ENCODE measurements around the gene ACAP1. TPM values are rescaled to one million over a fixed set of nuclear protein-coding genes. Genes with fewer than 3 reads are reported as not detected.
A peak's percentile ranks its signal among the peaks of the same experiment; 100 is the strongest.

ACAP1 gene
- total RNA-seq, 1 experiment from 2014 or later, result 8.8 TPM

GRCh38 chr17:7380855-7381683, 44.7 kb downstream of the ACAP1 start, which contains the start of gene TNK1:
TNK1 (plus strand) TSS chr17:7381089; CDS start chr17:7382927, 1,838 bp downstream.
- Histone ChIP-seq H3K27me3 (ENCODE audit: insufficient read depth, low read length) (no peaks in the 10 kb centered on the region), H3K9me2 (ENCODE audit: insufficient read depth) (no peaks in the 10 kb centered on the region), H3K4me1 (ENCODE audit: control insufficient read depth in 1 of 2, insufficient read depth in 2 of 2, low read length in 2 of 2) (peaks cover 8 to 26% of the 10 kb centered on the region in 2 experiments; a peak in 3 of 4 replicates), H3K36me3 (ENCODE audit: control insufficient read depth in 1 of 2, insufficient read depth in 2 of 2, low read length in 2 of 2) (peaks cover 0 to 9% of the 10 kb centered on the region in 2 experiments; a peak in 1 of 4 replicates), H3K9me3 (ENCODE audit: control insufficient read depth in 1 of 2, insufficient read depth in 1 of 2, low read depth in 1 of 2, low read length in 2 of 2) (0 out of 4 replicates have a peak, but pooled peaks cover 0 to 7% of the 10 kb centered on the region in 2 experiments), H3K4me3 (replicated peaks in 1 of 2; ENCODE audit: low read depth in 1 of 2, low read length in 2 of 2) (peak within 1 kb of the TSS; percentile 84 to 96), H4K20me1 (ENCODE audit: insufficient read depth) (no peaks in the 10 kb centered on the region), H3K27ac (ENCODE audit: low read depth, low read length) (peak within 1 kb of the TSS; percentile 53), H3K4me2 (ENCODE audit: low read length) (peak within 1 kb of the TSS; percentile 87), H3K9ac (ENCODE audit: low read length) (peak within 1 kb of the TSS; percentile 89), H2AFZ (ENCODE audit: low read depth, low read length, poor library complexity, severe bottlenecking) (peak within 1 kb of the TSS; percentile 95), H3K79me2 (ENCODE audit: insufficient read depth, low read length) (peaks cover 8% of the 10 kb centered on the region; the same call in 1 of the 2 replicates)
- BruUV-seq (replicated peaks), result no TSS peak
- RAD21 ChIA-PET (ENCODE audit: low non-redundant PET in 1 of 2, low total read pairs in 2 of 2, uncharacterized antibody in 2 of 2, unreplicated experiment in 2 of 2), result no interaction called here
- POLR2A ChIA-PET, result interaction anchor here (0.8 to 2.1 kb wide), 7 partner anchors 13 to 306 kb away, joined by 3 to 6 read pairs (median 3); partner anchors contain the start of genes PLSCR3, TMEM256 and TP53
- DNase-seq (ENCODE audit: low read depth, low spot score), result no peak
- CTCF ChIA-PET, result interaction anchor here (1.0 to 1.9 kb wide), 6 partner anchors 13 to 179 kb away, joined by 3 to 5 read pairs (median 4); partner anchors contain the start of genes PLSCR3 and TMEM256
- intact Hi-C loops (cut with micrococcal nuclease), result no loop called here
- peak; percentile 83 for ATAC-seq
- peak; percentile 77 for TF ChIP-seq ZFX (IDR thresholded peaks at IDR 0.05)
- TF ChIP-seq TCF7L2 (IDR thresholded peaks at IDR 0.05; ENCODE audit: borderline replicate concordance, extremely low read depth, insufficient read depth, insufficient read length), result no peak
- no peak for TF ChIP-seq EZH2 (IDR thresholded peaks at IDR 0.05)
- TF ChIP-seq YY1 (IDR thresholded peaks at IDR 0.05; ENCODE audit: extremely low read depth, insufficient replicate concordance, low read depth, low read length), result no peak
- TF ChIP-seq ZNF274 (IDR thresholded peaks at IDR 0.05; ENCODE audit: low read depth, low read length), result no peak
- TF ChIP-seq FOSL1 (IDR thresholded peaks at IDR 0.05; ENCODE audit: low read depth), result no peak
- TF ChIP-seq, protein P1, sequence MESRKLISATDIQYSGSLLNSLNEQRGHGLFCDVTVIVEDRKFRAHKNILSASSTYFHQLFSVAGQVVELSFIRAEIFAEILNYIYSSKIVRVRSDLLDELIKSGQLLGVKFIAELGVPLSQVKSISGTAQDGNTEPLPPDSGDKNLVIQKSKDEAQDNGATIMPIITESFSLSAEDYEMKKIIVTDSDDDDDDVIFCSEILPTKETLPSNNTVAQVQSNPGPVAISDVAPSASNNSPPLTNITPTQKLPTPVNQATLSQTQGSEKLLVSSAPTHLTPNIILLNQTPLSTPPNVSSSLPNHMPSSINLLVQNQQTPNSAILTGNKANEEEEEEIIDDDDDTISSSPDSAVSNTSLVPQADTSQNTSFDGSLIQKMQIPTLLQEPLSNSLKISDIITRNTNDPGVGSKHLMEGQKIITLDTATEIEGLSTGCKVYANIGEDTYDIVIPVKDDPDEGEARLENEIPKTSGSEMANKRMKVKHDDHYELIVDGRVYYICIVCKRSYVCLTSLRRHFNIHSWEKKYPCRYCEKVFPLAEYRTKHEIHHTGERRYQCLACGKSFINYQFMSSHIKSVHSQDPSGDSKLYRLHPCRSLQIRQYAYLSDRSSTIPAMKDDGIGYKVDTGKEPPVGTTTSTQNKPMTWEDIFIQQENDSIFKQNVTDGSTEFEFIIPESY (IDR thresholded peaks at IDR 0.05; ENCODE audit: extremely low read depth, insufficient replicate concordance, low read length), result no peak
- no peak for TF ChIP-seq REST (IDR thresholded peaks at IDR 0.05; ENCODE audit: low read depth)
- peak; percentile 99 for TF ChIP-seq POLR2AphosphoS5 (IDR thresholded peaks at IDR 0.05; ENCODE audit: low read depth, low read length)
- TF ChIP-seq ATF3 (IDR thresholded peaks at IDR 0.05), result no peak
- TF ChIP-seq MAX (IDR thresholded peaks at IDR 0.05), result no peak; the same call in 1 of the 2 replicates
- TF ChIP-seq JUND (IDR thresholded peaks at IDR 0.05), result no peak
- no peak for TF ChIP-seq RAD21 (IDR thresholded peaks at IDR 0.05; ENCODE audit: low read depth)
- no peak for TF ChIP-seq CTCF (IDR thresholded peaks at IDR 0.05 in 2 of 3, conservative IDR thresholded peaks at IDR 0.05 in 1 of 3; ENCODE audit: borderline replicate concordance in 1 of 3, insufficient read depth in 1 of 3, low read depth in 2 of 3, low read length in 2 of 3)
- TF ChIP-seq SP1 (IDR thresholded peaks at IDR 0.05; ENCODE audit: low read depth), result no peak
- TF ChIP-seq EZH2phosphoT487 (IDR thresholded peaks at IDR 0.05; ENCODE audit: borderline replicate concordance), result no peak
- no peak for TF ChIP-seq CBX3 (IDR thresholded peaks at IDR 0.05; ENCODE audit: low read depth)

Data from HCT116 (cell line).